ENCODE results near the gene CFDP1.
"Not testable (repeated sequence)": the region's sequence is repeated elsewhere in the genome, so short reads cannot be mapped to it uniquely, and the experiment has no call there.

The CFDP1 gene

DNA sequence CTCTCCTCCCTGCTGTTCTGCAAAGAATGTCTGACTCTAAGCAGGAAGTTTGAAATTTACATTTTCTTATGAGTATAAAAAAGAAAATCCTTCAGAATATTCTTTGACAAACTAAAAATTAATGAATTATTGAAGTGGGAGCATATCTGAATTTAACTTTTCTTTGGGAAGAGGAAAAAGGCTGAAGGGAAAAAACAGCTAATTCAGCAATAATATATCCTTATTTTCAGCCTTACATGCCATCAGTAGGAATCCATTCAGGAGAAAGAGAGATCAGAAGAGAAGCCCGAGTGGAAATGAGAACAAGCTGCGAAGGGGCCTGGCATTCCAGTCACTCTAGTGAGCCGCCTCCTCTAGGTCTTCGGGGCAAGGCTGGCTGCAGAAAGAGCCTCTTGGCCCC is 140.1 kb downstream of the CFDP1 start:
- no peak for DNase-seq (ENCODE audit: low read depth)

DNA sequence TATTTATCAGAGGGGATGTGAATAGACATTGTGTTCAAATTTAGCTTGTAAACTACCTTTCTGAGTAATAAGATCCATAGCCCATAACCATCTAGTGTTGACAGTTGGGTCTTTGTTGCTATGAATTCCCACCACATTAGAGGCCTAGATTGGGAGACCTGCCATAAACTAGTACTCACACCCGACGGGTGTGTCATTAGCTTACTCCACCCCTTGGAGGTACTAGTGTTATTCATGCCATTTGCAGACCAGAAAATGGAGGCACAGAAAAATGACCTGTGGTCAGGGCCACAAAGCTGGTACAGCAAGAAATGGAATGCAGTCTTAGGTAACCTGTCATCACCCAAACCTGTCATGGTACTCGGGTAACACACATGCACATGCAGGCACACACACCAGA is 140.6 kb downstream of the CFDP1 start:
- no peak for DNase-seq (ENCODE audit: low read depth)

DNA sequence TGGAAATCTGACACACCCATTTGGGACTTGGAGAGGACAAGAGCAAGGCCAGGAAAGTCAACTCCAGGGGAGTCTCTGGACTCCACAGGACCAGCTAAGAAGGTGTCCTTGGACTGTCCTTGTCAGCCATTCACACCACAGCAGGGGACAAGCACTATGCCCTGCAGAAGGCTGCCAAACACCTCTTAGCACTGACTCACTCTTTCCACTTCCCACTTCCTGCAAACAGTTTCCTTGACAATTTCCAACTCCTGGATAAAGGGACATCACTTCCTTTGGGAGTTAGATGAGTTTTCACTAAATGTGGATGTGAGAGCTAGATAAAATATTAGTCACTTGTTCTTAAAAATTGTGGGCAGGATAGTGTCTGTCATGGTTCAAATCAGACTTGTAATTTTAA is 144.1 kb downstream of the CFDP1 start:
- DNase-seq (ENCODE audit: low read depth) = peak; percentile 29

DNA sequence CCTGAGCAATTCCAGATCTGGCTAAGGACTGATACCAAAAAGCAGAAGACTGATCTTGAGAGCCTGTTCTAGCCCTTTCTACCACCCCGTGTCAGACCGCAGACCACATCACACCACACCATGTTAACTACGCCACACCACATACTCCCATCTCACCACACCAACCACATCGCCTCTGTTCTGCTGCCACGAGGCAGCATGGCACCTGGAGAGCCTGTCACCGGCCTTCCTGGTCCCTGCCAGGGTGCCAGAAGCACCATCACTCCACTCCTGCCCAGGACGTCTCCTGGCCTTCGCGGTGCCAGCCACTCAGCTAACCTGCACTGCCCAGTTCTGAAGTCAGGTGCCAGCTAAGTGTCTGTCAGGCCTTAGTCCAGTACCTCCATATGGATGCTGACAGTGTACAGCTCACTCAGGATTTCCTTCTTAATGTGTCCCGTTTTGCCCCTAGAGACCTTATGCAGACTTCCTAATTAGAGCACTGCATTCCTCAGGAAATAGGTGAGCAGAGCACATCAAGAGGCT is 144.6 kb downstream of the CFDP1 start:
- DNase-seq (ENCODE audit: low read depth) = no peak

DNA sequence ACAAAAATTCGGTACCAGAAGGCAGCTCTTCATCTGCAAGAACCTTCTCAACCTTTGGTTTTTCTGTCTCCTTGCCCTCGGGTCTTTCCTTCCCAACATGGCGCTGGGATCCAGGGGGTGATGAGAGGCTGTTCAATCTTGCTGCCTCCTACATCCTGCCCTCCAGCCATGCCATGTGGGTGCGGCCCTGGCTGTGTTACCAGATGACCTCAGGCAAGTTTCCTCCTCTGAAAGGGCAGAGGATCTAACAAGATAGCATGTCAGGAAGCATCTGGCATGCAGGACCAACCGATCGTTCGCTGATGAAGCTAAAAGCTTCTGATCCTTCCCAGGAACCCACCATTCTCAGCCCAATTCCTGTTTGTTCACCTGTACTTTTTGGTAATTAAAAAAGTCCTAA is 145.1 kb downstream of the CFDP1 start:
- no peak for DNase-seq (ENCODE audit: low read depth)

DNA sequence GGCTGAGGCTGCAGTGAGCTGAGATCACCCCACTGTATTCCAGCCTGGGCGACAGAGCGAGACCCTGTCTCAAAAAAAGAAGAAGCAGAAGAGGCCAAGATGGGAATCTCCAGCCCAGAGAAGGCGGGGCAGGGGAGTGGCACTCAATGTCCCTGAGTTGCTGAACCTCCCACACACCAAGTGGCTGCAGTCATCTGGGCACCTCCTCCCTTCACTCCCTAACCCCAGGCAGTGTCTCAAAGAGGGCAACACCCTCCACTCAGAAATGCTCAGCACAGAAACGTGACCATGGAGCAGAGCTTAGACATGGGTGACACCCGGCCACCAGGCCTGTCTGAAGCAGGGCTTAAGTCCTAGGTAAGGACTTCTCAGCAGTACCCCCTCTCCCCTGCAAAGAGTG is 145.6 kb downstream of the CFDP1 start:
- DNase-seq (ENCODE audit: low read depth) = no peak

DNA sequence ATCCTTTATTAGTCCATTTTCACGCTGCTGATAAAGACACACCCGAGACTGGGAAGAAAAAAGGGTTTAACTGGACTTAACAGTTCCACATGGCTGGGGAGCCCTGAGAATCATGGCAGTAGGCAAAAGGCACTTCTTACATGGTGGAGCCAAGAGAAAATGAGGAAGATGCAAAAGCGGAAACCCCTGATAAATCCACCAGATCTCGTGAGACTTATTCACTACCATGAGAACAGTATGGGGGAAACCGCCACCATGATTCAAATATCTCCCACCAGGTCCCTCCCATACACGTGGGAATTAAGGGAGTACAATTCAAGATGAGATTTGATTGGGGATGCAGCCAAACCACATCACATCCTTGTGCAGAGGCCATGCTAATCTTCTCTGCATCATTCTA is 146.9 kb downstream of the CFDP1 start:
- DNase-seq (ENCODE audit: low read depth) = no peak

DNA sequence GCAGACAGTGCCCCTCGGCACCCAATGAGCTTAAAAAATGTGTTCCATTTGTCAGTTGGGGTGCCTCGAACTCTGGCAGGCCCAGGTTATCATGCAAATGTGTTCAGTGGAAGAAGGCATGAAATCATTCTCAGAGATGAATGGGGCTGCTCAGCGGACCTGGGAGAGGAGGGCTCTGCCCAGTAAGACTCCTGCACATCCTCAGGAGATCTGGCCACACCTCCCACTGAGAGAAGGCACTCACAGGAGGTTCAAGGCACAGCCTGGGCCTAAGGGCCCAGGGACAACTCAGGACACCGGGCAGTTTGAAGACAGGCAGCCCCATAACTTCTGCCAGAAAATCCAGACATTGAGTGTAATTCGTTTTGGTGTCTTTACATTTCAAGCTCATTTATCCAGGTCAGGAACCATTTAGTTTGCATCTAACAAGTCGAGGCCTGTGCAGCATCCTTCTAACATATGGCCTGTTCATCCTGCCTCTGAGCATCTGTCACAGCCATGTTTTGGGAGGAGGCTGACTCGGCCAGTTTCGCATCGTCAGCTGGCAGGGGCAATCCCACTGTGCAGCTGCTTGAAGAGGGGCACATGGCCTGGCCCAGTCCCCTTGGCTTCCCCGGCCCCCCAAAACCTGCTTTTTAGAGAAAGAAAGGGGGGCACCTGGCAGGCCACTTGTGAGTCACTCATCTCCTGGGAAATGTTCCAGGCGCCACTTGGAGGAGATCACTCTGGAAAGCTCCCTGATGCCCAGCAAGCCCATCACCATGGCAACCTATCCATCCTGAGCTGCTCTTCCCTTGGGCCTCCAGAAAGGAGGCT is 150.6 kb downstream of the CFDP1 start:
- no peak for DNase-seq (ENCODE audit: low read depth)

DNA sequence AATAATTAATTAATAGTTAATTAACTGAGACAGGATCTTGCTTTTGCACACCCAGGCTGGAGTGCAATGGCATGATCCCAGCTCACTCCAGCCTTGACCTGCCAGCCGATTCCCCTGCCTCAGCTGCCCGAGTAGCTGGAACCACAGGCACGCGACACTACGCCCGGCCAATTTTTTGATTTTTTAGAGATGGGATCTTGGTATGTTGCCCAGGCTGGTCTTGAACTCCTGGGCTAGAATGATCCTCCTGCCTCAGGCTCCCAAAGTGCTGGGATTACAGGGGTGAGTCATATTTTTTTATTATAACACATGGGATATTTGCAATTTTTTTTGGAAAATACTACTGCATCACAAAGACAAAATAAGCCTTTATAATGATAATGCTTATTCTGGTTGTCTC is 151.5 kb downstream of the CFDP1 start:
- DNase-seq (ENCODE audit: low read depth) = no peak

DNA sequence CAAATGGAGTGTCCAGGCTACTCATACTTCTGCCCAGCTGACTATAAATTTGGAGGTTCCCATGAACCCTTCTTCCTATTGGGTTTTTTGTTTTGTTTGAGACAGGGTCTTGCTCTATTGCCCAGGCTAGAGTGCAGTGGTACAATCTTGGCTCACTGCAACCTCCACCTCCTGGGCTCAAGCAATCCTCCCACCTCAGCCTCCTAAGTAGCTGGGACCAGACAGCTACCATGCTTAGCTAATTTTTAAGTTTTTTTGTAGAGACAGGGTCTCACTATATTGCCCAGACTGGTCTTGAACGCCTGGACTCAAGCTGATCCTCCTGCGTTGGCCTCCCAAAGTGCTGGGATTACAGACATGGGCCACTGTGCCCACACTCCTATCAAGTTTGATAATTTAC is 152.3 kb downstream of the CFDP1 start:
- DNase-seq (ENCODE audit: low read depth) = not testable (repeated sequence)

DNA sequence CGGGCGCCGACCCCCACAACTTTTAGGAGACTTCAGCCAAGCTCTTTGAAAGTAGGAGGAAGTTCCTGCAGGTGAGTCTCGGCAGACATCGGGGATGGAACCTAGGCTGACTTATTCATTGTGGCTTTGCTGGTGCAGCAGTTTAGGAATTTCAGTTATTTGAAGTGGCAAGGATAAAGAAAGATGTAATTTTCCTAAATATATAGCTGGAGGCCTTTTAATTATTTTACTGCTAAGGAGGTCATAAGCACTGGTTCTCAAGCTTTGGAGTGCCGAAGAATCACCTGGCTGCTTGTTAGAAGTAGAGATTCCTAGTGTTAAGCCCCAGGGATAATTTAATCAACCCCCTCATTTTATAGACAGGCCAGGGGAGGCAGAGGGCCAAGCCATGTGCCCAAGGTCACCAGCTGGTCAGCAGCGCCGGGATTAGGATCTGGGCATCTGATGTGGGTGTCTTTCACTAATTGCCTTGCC is 152.9 kb downstream of the CFDP1 start:
- no peak for DNase-seq (ENCODE audit: low read depth)

DNA sequence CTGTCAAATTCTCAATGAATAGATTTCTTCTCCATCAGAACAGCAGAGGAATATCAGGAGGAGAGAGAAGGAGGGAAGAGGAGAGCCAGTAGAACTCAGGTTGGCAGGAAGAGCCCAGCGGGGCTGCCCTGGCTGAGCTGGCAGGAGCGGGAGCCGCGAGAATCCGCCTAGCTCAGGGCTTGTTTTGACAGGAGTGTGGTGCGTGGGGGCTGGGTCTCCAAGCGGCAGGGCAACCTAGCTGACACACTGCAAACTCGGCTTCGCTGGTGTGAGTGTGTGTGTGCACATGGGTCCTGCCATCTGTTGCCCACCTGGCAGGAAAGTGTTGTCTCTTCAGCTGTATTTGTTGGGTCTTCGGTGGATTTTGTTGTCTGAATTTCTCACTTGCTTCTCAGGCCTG is 154.0 kb downstream of the CFDP1 start:
- no peak for DNase-seq (ENCODE audit: low read depth)

DNA sequence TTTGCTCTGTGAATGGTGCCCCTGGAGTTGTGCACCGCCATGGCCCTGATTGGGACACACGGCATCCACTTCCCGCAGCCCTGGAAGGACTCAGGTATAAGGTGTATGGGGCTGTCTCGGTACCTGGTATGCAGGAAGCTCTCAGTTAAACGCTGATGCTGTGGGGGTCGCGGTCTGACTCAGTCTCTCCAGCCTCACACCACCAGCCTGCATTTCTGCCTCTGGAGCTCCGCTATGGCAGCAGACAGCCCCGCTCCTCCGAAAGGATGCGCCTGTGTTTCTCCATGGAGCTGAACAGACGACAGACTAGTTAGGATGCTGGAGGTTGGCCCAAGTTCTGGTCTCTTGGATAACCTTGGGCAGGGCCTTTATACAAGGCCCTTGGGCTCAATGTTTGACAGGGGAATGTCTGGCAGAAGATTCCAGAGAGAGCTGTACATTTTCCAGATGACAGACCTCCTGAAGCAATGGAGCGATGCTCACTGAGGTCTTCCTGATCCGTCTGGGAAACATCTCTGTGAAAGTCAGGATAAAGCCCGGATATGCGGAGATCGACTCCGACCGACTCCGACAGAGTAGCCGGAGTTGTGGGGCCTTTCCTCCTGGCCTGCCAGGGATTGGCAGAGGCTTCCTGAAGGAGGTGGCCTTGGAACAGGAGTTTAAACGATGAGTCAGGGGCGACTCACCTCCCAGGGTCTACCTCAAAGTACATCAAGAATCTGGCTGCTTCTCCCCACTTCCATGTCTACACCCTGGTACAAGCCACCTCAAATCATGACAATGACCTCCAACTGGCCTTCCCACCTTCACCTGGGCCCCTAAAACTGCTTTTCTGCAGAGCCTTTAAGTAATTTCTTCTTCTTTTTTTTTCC is 160.0 kb downstream of the CFDP1 start:
- DNase-seq (ENCODE audit: low read depth) = no peak

DNA sequence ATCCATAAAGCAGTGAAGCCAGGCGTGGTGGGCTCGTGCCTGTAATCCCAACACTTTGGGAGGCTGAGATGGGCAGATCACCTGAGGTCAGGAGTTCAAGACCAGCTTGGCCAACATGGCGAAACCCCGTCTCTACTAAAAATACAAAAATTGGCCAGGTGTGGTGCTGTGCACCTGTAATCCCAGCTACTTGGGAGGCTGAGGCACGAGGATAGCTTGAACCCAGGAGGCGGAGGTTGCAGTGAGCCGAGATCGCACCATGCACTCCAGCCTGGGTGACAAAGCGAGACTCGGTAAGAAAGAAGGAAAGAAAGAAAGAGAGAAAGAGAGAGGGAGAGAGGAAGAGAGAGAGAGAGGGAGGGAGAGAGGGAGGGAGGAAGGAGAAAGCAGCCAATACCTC is 160.7 kb downstream of the CFDP1 start:
- not testable (repeated sequence) for DNase-seq (ENCODE audit: low read depth)

DNA sequence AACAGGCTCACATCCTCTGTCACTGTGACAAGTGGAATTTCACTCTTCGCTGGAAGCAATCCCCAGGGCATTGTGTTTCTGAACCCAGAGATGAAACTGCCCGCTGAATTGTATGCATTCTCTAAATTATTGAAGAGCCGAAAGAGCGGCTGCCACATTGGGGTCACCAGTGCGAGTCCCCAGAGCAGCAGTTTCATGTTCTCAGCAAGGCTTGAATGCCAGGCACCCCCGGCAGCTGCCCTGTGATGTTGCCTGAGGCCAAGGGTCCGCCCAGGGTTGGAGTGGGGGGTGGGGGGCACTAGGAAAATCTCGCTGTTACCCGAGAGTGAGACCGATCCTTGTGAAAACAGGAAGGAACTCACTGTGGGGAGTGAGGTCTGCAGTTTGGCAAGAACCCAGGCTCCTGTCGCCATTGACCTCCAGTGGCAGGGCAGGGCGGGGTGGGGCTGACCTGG is 161.2 kb downstream of the CFDP1 start:
- no peak for DNase-seq (ENCODE audit: low read depth)

DNA sequence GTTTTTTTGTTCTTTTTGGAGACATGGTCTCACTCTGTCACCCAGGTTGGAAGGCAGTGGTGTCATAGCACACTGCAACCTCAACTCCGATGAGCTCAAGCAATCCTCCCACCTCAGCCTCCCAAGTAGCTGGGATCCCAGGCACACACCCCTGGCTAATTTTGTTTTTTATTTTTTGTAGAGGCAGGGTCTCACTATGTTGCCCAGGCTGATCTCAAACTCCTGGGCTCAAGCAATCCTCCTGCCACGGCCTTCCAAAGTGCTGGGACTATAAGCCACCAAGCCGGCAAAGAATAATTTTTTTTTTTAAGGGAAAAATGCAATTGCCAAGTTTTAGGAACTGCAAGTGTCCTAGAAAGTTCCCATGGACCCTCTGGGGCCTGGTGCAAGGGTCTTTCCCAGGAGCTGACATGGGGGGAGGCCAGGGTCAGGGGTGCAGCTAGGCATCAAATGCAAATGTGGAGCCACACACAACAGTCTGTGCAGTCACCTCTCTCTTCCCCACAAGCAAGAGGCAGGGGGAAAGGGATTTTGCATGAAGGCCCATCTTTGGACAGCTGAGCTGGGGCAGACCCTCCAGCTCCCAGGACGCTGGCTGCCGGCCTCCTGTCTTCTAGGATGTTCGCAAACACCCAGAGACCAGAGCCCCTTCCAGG is 161.7 kb downstream of the CFDP1 start:
- no peak for DNase-seq (ENCODE audit: low read depth)

DNA sequence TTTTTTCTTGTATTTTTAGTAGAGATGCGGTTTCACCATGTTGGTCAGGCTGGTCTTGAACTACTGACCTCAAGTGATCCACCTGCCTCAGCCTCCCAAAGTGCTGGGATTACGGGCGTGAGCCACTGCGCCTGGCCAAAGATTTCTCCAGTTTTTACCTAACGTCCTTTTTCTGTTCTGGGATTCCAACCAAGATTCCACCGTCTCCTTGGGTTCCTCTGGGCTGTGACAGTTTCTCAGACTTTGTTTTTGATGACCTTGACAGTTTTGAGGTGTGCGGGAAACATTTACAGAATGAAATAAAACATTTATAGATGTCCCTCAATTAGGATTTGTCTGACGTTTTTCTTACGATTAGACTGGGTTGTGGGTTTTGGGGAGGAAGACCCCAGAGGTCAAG is 163.9 kb downstream of the CFDP1 start:
- DNase-seq (ENCODE audit: low read depth) = not testable (repeated sequence)

DNA sequence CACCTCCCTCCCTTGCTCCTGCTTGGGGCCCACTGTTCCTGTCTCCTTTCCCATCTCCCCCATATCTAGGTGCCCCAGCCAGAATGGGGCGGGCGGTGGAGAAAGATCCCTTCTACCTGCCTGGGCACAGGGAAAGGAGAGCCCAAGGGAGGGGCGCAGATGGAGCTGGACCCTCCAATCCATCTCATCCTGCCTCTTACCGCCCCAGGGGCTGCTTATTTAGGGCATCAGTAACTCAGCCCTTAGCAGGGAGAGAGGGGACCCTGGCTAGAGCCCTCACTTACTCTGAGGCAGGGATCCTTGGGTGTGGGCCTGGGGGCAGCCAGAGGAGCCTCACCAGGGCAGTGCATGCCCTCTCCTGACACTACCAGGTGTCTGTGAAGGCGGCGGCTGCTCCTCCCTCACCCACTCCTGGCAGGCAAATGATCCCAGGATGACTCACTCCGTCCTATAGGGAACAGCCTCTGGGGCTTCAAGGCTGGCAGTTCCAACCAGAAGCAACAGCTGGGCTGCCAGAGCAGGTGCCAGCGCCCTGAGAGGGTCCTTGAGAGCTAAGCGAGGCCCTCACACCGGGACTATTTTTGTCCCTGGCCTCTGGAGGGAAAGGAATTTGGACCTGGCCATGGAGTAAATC is 165.6 kb downstream of the CFDP1 start:
- no peak for DNase-seq (ENCODE audit: low read depth)

DNA sequence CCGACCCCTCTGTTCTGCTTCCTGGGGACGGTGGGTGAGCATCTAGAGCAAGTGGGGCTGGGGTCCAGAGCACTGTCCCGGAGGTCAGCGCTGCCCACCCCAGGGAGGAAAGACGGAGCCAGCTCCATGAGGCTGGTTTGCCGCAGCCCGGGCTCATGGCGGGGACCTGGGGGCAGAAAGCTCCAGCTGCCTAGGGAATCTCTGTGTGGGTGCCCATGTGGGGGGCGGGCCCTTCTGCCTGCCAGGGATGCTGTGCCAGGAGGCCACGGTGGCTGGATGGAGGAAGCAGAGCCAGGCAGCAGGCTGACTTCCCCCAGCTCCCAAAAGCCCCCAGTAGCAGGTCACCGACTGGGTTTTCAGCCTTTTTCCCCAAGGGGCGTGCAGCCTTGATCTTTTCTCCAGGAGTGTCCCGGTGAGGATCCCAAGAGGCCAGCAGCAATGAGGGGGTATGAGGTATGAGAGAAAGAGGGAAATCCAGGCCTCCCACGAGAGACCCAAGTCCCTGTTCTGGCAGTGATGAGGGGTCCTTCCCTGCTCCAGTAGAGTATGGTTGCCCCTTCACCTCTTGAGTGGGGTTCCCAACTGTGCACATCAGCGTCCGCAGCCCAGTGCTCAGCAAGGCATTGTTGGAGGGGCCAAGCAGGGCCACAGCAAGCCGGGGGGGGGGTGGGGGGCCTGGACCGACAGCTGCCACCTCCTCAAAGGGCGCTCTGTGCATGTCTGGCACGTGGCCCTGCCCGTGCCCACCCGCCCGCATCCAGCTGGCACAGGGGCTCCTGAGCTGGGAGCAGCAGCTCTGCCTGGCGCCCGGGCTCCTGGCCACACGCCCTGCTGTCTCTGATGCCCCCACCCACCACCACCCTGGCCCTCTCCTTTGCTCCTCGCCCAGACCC is 166.3 kb downstream of the CFDP1 start:
- no peak for DNase-seq (ENCODE audit: low read depth)

DNA sequence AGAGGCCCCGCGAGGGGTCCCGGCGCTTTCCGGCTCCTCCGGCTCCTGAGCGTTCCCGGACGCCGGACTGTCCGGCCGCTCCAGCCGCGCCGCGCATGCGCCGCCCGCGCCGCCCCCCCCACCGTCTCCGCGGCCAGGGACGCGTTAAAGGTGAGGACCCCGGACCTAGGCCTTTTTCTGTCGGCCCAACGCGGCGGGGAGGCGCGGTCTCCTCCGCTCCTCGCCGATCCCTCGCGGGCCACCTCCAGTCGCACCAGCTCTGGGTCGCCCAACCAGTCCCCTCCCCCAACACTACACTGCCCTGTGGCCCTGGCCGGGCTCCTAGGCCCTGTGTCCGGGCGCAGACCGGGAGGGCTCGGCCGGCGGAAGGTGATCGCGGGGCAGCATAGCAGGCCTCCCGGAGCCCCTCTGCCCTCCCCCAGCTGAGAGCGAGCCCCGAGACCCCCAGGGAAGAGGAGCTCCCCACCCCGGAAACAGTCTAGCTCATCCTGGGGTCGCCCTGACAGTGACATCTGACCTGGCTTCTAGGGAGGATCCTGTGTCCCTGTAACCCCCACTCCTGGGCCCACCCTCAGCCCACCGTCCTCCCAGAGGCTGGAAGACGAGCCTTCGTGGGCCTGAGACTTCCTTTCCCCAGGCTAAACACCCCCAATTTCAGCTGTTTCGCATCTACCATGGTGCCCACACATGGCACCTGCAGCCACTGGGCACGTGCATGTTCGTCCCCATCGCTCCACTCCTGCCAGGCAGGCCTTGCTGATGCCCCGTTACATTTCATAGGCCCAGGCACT is 167.2 kb downstream of the CFDP1 start:
- no peak for DNase-seq (ENCODE audit: low read depth)
